GM23338 (cell line): ENCODE results near the gene ABCC3. TPM values are rescaled to one million over a fixed set of nuclear protein-coding genes. Genes with fewer than 3 reads are reported as not detected.

Source experiments
- ATAC-seq: fragments of 200-7000 bp; cut with Tn5 transposase; 3 replicates; pipeline ENCODE4 v1.9.1; 2020
- DNase-seq: peaks from one replicate; pipeline ENCODE4 v3.0.0-alpha.2; 2015; ENCODE audit warnings: low spot score
- H2AFZ ChIP-seq: fragments of 200-600 bp; sonication (generic); 2 replicates; pipeline ENCODE4 v1.8.0; 2016; ENCODE audit warnings: antibody characterized with exemption, mild to moderate bottlenecking, moderate library complexity
- H3F3A ChIP-seq: fragments of 200-600 bp; sonication (generic); replicated peaks from 2 replicates; pipeline ENCODE4 v1.8.0; 2017; ENCODE audit warnings: antibody characterized with exemption, mixed run types, low read depth
- H3K27ac ChIP-seq: fragments of 200-600 bp; sonication (generic); 2 replicates; pipeline ENCODE4 v1.6.1; 2016; ENCODE audit warnings: low read depth
- H3K27me3 ChIP-seq: fragments of 200-600 bp; sonication (generic); 2 replicates; pipeline ENCODE4 v1.8.0; 2016; ENCODE audit warnings: mild to moderate bottlenecking, mixed run types, moderate library complexity; ENCODE audit not compliant: insufficient read depth
- H3K36me3 ChIP-seq: fragments of 200-600 bp; sonication (generic); 2 replicates; pipeline ENCODE4 v1.8.0; 2016; ENCODE audit warnings: mild to moderate bottlenecking; ENCODE audit not compliant: insufficient read depth
- H3K4me1 ChIP-seq: fragments of 200-600 bp; sonication (generic); 2 replicates; pipeline ENCODE4 v1.8.0; 2016; ENCODE audit warnings: mild to moderate bottlenecking, moderate library complexity; ENCODE audit not compliant: insufficient read depth
- H3K4me2 ChIP-seq: fragments of 200-600 bp; sonication (generic); 2 replicates; pipeline ENCODE4 v1.7.1; 2017; ENCODE audit warnings: mixed run types
- H3K4me3 ChIP-seq: fragments of 200-600 bp; sonication (generic); 2 replicates; pipeline ENCODE4 v1.6.1; 2016; ENCODE audit warnings: mixed run types
- H3K79me2 ChIP-seq: fragments of 200-600 bp; sonication (generic); replicated peaks from 2 replicates; pipeline ENCODE4 v1.8.0; 2017; ENCODE audit warnings: mild to moderate bottlenecking; ENCODE audit not compliant: insufficient read depth
- H3K9me2 ChIP-seq: fragments of 200-600 bp; sonication (generic); 2 replicates; pipeline ENCODE4 v1.8.0; 2017; ENCODE audit not compliant: insufficient read depth
- H4K20me1 ChIP-seq: fragments of 200-600 bp; sonication (generic); replicated peaks from 2 replicates; pipeline ENCODE4 v1.8.0; 2017; ENCODE audit warnings: mild to moderate bottlenecking; ENCODE audit not compliant: insufficient read depth
- H3K27ac Mint-ChIP-seq: 2 replicates; pipeline ENCODE4 v1.8.0; 2020; ENCODE audit warnings: inconsistent platforms, mild to moderate bottlenecking, moderate library complexity, mixed read lengths
- H3K27me3 Mint-ChIP-seq: 3 replicates; pipeline ENCODE4 v1.8.0; 2022; ENCODE audit warnings: low read depth, mild to moderate bottlenecking, moderate library complexity, mixed read lengths, inconsistent platforms; ENCODE audit not compliant: insufficient read depth, poor library complexity
- H3K36me3 Mint-ChIP-seq: 3 replicates; pipeline ENCODE4 v1.8.0; 2021; ENCODE audit warnings: low read depth, mild to moderate bottlenecking, inconsistent platforms, moderate library complexity, mixed read lengths
- H3K4me1 Mint-ChIP-seq: 3 replicates; pipeline ENCODE4 v1.8.0; 2020; ENCODE audit warnings: mild to moderate bottlenecking, inconsistent platforms, mixed read lengths
- H3K4me3 Mint-ChIP-seq: 3 replicates; pipeline ENCODE4 v1.8.0; 2021; ENCODE audit warnings: moderate library complexity, mild to moderate bottlenecking, inconsistent platforms, mixed read lengths
- H3K9me3 Mint-ChIP-seq: 3 replicates; pipeline ENCODE4 v1.8.0; 2020; ENCODE audit warnings: moderate library complexity, mild to moderate bottlenecking, inconsistent platforms, mixed read lengths
- CTCF ChIP-seq, 2 experiments: fragments of 200-600 bp in 1 of 2; sonication (generic) in 1 of 2; conservative IDR thresholded peaks; 2 replicates each; pipeline versions ENCODE4 v1.5.1 to v1.6.1; 2016 to 2017; ENCODE audit warnings: antibody characterized with exemption in 2 of 2, low read depth in 2 of 2, mild to moderate bottlenecking in 2 of 2, moderate library complexity in 1 of 2
- EZH2 ChIP-seq: fragments of 200-600 bp; sonication (generic); IDR thresholded peaks from one replicate; pipeline ENCODE4 v1.8.0; 2017; ENCODE audit warnings: antibody characterized with exemption, mild to moderate bottlenecking, low read depth; ENCODE audit not compliant: unreplicated experiment
- EZH2phosphoT487 ChIP-seq: fragments of 200-600 bp; sonication (generic); IDR thresholded peaks from one replicate; pipeline ENCODE4 v1.8.1; 2018; ENCODE audit warnings: antibody characterized with exemption; ENCODE audit not compliant: unreplicated experiment
- JUNB ChIP-seq: IDR thresholded peaks from one replicate; pipeline ENCODE4 v1.6.1; 2016; ENCODE audit warnings: antibody characterized with exemption; ENCODE audit not compliant: unreplicated experiment
- NANOG ChIP-seq: IDR thresholded peaks from 2 replicates; pipeline ENCODE4 v1.6.1; 2016; ENCODE audit warnings: antibody characterized with exemption, borderline replicate concordance
- ZNF462 ChIP-seq: fragments of 250-450 bp; sonication (Bioruptor Pico); IDR thresholded peaks from 2 replicates; pipeline ENCODE4 v1.5.0; 2020; ENCODE audit warnings: mild to moderate bottlenecking, moderate library complexity
- polyA plus RNA-seq: library from polyadenylated mRNA; unstranded; fragments of >200 nt; fragmentation: Nextera tagmentation; extraction: Ambion mirVana; gene quantifications from 2 replicates; pipeline ENCODE4 v1.2.1, GENCODE V29; 2016
- total RNA-seq: library from RNA; depleted of rRNA; stranded (reverse); fragments of >200 nt; shearing (Covaris generic); gene quantifications from 2 replicates; pipeline ENCODE4 v1.2.3, GENCODE V29; 2014

The ABCC3 gene
- total and polyA plus RNA-seq, 2 experiments from 2014 or later: not detected

GRCh38 chr17:50672071-50672470 lies 37.4 kb downstream of the ABCC3 start (continued):
- TF ChIP-seq ZNF462 (CRISPR knock-in tag) (no peak), JUNB (no peak), EZH2 (no peak), CTCF (conservative IDR thresholded peaks at IDR 0.05; ENCODE audit: low read depth in 2 of 2) (no peak), NANOG (no peak), EZH2phosphoT487 (no peak)

GRCh38 chr17:50672831-50673551 lies 38.3 kb downstream of the ABCC3 start:
- Histone ChIP-seq H3K27me3 (no peaks in the 10 kb centered on the region), H3K4me1 (no peaks in the 10 kb centered on the region), H4K20me1 (no peaks in the 10 kb centered on the region), H3K4me3 (no peak overlapping the region), H3K9me2 (no peaks in the 10 kb centered on the region), H3K27ac (no peak overlapping the region), H3K79me2 (no peaks in the 10 kb centered on the region), H3K4me2 (no peak overlapping the region), H3F3A (no peaks in the 10 kb centered on the region), H3K36me3 (no peaks in the 10 kb centered on the region), H2AFZ (no peak overlapping the region)
- H3K4me3 Mint-ChIP-seq: no peak overlapping the region
- no peak for ATAC-seq
- H3K9me3 Mint-ChIP-seq: no peaks in the 10 kb centered on the region
- H3K27me3 Mint-ChIP-seq: peaks cover 8% of the 10 kb centered on the region
- H3K36me3 Mint-ChIP-seq: no peaks in the 10 kb centered on the region
- no peak for DNase-seq
- H3K27ac Mint-ChIP-seq: no peak overlapping the region; the same call in 1 of the 2 replicates
- H3K4me1 Mint-ChIP-seq: peaks cover 11% of the 10 kb centered on the region; the same call in 2 of the 3 replicates
- TF ChIP-seq NANOG: no peak
